Karpas-422 (cell line): ENCODE results near the gene AOC3. TPM values are rescaled to one million over a fixed set of nuclear protein-coding genes. Genes with fewer than 3 reads are reported as not detected.

ENCODE experiments used
- DNase-seq: peaks from one replicate; pipeline ENCODE4 v3.0.0-alpha.2; 2015
- H2AFZ ChIP-seq: fragments of 200-600 bp; sonication (generic); 2 replicates; pipeline ENCODE4 v1.6.1; 2014; ENCODE audit warnings: antibody characterized with exemption, low read length, mixed read lengths
- H3K27ac ChIP-seq: fragments of 200-600 bp; sonication (generic); 2 replicates; pipeline ENCODE4 v1.5.1; 2014; ENCODE audit warnings: mild to moderate bottlenecking, low read length, moderate library complexity
- H3K27me3 ChIP-seq: fragments of 200-600 bp; sonication (generic); 2 replicates; pipeline ENCODE4 v1.6.1; 2014; ENCODE audit warnings: low read length, mixed read lengths
- H3K36me3 ChIP-seq: fragments of 200-600 bp; sonication (generic); 2 replicates; pipeline ENCODE4 v1.6.1; 2014; ENCODE audit warnings: low read length, mixed read lengths; ENCODE audit not compliant: insufficient read depth
- H3K4me1 ChIP-seq: fragments of 200-600 bp; sonication (generic); 2 replicates; pipeline ENCODE4 v1.6.1; 2014; ENCODE audit warnings: mild to moderate bottlenecking, low read length, mixed read lengths
- H3K4me2 ChIP-seq: fragments of 200-600 bp; sonication (generic); 2 replicates; pipeline ENCODE4 v1.6.1; 2014; ENCODE audit warnings: low read length, low read depth, mild to moderate bottlenecking; ENCODE audit not compliant: poor library complexity, severe bottlenecking
- H3K4me3 ChIP-seq: fragments of 200-600 bp; sonication (generic); 2 replicates; pipeline ENCODE4 v1.5.1; 2014; ENCODE audit warnings: mild to moderate bottlenecking, antibody characterized with exemption, low read length, mixed read lengths
- H3K79me2 ChIP-seq: fragments of 200-600 bp; sonication (generic); 2 replicates; pipeline ENCODE4 v1.6.1; 2014; ENCODE audit warnings: mild to moderate bottlenecking, low read length, mixed read lengths
- H3K9ac ChIP-seq: fragments of 200-600 bp; sonication (generic); 2 replicates; pipeline ENCODE4 v1.6.0; 2014; ENCODE audit warnings: low read length
- H3K9me2 ChIP-seq: fragments of 200-600 bp; sonication (generic), shearing (Covaris generic); replicated peaks from 2 replicates; pipeline ENCODE4 v1.6.0; 2014; ENCODE audit warnings: mild to moderate bottlenecking, low read length, moderate library complexity; ENCODE audit not compliant: insufficient read depth
- H3K9me3 ChIP-seq: fragments of 300-700, 200-600 bp; sonication (generic); 2 replicates; pipeline ENCODE4 v1.6.1; 2014; ENCODE audit warnings: low read length, mixed read lengths
- H4K20me1 ChIP-seq: fragments of 200-600 bp; sonication (generic); 2 replicates; pipeline ENCODE4 v1.6.1; 2014; ENCODE audit warnings: mild to moderate bottlenecking, antibody characterized with exemption, low read length, low read depth; ENCODE audit not compliant: insufficient read depth
- small RNA-seq: library from RNA; depleted of rRNA; stranded (forward); fragments of <200 nt; gene quantifications from one replicate; pipeline ENCODE3, GENCODE V24; 2014
- total RNA-seq: library from RNA; depleted of rRNA; stranded (reverse); fragments of >200 nt; shearing (Covaris generic); gene quantifications from 2 replicates; pipeline ENCODE4 v1.2.3, GENCODE V29; 2014; ENCODE audit warnings: low replicate concordance; rRNA removed

Gene AOC3
- total RNA-seq, 1 experiment from 2014 or later = 0.19 TPM

DNA sequence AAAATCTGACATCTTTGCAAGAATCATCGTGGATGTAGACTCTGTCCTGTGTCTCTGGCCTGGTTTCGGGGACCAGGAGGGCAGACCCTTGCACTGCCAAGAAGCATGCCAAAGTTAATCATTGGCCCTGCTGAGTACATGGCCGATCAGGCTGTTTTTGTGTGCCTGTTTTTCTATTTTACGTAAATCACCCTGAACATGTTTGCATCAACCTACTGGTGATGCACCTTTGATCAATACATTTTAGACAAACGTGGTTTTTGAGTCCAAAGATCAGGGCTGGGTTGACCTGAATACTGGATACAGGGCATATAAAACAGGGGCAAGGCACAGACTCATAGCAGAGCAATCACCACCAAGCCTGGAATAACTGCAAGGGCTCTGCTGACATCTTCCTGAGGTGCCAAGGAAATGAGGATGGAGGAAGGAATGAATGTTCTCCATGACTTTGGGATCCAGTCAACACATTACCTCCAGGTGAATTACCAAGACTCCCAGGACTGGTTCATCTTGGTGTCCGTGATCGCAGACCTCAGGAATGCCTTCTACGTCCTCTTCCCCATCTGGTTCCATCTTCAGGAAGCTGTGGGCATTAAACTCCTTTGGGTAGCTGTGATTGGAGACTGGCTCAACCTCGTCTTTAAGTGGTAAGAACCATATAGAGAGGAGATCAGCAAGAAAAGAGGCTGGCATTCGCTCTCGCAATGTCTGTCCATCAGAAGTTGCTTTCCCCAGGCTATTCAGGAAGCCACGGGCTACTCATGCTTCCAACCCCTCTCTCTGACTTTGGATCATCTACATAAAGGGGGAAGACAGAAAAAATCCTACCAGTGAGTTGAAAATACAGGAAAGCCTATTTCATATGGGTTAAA is 49.7 kb downstream of the AOC3 start, which contains the start of gene G6PC1:
Gene G6PC1 (plus strand): TSS at position 340 of the 872 bp plus-strand sequence. CDS start 78 bp downstream, at position 418.
- Histone ChIP-seq H3K79me2 (no peaks in the 10 kb centered on the region), H3K9me3 (no peaks in the 10 kb centered on the region), H2AFZ (no peak within 1 kb of the TSS), H4K20me1 (no peaks in the 10 kb centered on the region), H3K27ac (no peak within 1 kb of the TSS), H3K36me3 (no peaks in the 10 kb centered on the region), H3K4me2 (no peak within 1 kb of the TSS), H3K9ac (no peak within 1 kb of the TSS), H3K4me1 (no peaks in the 10 kb centered on the region), H3K27me3 (no peaks in the 10 kb centered on the region), H3K4me3 (no peak within 1 kb of the TSS), H3K9me2 (no peaks in the 10 kb centered on the region)
- no peak for DNase-seq

DNA sequence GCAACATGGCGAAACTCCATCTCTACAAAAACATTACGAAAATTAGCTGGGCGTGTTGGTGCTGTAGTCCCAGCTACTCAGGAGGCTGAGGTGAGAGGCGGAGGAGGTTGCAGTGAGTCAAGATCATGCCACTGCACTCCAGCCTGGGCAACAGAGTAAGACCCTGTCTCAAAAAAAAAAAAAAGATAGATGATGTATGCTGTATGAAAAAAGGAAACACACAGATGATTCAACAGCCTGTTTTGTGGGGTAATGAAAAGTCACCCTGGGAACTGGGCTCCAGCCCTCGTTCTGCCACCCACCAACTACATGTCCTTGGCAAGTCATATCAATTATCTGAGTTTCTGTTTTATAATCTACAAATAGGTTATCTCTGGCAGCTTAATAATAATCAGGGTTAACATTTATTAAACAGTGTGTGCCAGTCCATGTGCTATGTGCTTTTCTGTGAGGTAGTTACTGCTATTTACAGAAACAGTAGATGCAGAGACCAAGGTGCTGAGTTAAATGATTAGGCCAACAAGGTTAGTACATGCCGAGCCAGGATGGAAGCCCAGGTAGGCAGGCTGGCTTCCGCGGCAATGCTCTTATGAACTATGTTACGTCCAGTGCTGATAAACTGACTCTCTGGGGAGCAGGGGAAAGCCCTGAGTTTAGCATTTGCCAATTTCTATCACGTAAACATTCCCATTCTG is 50.7 kb downstream of the AOC3 start:
- H4K20me1 ChIP-seq = no peaks in the 10 kb centered on the region
- no peaks in the 10 kb centered on the region for H3K9me2 ChIP-seq

DNA sequence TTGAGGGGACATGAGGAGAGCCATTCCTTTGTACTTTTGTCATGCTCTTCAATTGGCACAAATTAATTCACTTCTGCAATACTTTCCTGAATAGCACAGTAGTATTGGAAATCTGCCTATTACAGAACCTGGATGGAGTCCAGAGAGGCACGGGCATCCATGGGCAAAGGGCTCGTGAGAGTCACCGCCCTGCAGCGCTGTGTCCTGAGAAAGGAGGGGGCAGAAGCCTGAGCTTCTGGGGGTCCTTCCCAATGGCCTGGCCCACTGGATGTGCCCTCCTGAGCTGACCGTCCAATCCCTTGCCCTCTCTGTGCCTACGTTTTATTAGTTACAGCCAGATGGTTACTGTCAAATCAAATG is 53.1 kb downstream of the AOC3 start:
- Histone ChIP-seq H3K4me3 (no peak overlapping the region), H3K27ac (no peak overlapping the region), H3K9me2 (no peaks in the 10 kb centered on the region), H3K4me1 (peaks cover 3% of the 10 kb centered on the region), H3K79me2 (no peaks in the 10 kb centered on the region), H3K27me3 (no peaks in the 10 kb centered on the region), H2AFZ (no peak overlapping the region), H3K4me2 (no peak overlapping the region), H4K20me1 (0 out of 2 replicates have a peak, but pooled peaks cover 4% of the 10 kb centered on the region), H3K36me3 (no peaks in the 10 kb centered on the region), H3K9ac (no peak overlapping the region), H3K9me3 (no peaks in the 10 kb centered on the region)
- DNase-seq = no peak

More for the DNA sequence above, 50.7 kb downstream of the AOC3 start:
- H3K27ac ChIP-seq = no peak overlapping the region
- no peaks in the 10 kb centered on the region for H3K36me3 ChIP-seq
- H2AFZ ChIP-seq = no peak overlapping the region
- no peaks in the 10 kb centered on the region for H3K4me1 ChIP-seq
- H3K4me2 ChIP-seq = no peak overlapping the region
- H3K9ac ChIP-seq = no peak overlapping the region
- H3K27me3 ChIP-seq = no peaks in the 10 kb centered on the region
- no peak for DNase-seq
- no peak overlapping the region for H3K4me3 ChIP-seq
- no peaks in the 10 kb centered on the region for H3K9me3 ChIP-seq
- no peaks in the 10 kb centered on the region for H3K79me2 ChIP-seq

DNA sequence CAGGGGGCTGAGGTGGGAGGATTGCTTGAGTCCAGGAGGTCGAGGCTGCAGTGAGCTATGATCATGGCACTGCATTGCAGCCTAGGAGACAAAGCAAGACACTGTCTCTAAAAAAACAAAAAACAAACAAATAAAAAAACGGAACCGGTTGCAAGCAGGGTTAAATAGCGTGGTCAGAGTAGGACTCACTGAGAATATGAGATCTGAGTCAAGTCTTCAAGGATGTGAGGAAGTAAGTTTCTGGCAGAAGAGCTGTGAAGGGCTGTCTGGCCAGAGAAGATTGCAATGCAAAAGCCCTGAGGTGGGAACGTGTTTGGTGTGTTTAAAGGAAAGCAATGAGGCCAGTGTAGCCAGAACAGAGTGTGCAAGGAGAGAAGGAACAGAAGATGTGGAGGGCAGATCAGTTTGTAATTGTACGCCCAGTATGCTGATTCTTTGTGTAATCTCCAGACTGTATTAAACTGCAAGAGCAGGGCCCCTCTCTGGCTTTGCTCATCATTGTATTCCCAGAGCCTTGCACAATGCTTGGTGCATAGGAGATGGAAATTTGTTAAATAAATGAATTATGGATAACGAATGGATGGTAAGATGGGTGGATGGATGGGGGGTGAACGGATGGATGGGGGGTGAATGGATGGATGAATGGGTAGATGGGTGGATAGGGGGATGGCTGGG is 55.9 kb downstream of the AOC3 start:
- Histone ChIP-seq H3K79me2 (no peaks in the 10 kb centered on the region), H3K4me2 (no peak overlapping the region), H3K9me2 (no peaks in the 10 kb centered on the region), H3K9ac (no peak overlapping the region), H2AFZ (no peak overlapping the region), H3K9me3 (no peaks in the 10 kb centered on the region), H3K4me3 (no peak overlapping the region), H3K36me3 (no peaks in the 10 kb centered on the region), H3K27ac (no peak overlapping the region), H3K27me3 (no peaks in the 10 kb centered on the region), H3K4me1 (peaks cover 3% of the 10 kb centered on the region), H4K20me1 (0 out of 2 replicates have a peak, but pooled peaks cover 4% of the 10 kb centered on the region)
- DNase-seq = no peak

Small RNA genes within 50 kb of the gene (small RNA-seq; reads per million reads assigned to genes)
- gene MIR6781 = not detected
- not detected for gene RNU6-287P

Other genes starting within 250 kb of the AOC3 start
- gene RETREG3, start 241.8 kb upstream of the AOC3 start, total RNA-seq = 37.4 and 39.5 TPM in 2 replicates
- gene TUBG1, start 241.5 kb upstream of the AOC3 start, total RNA-seq = 27.4 and 47.6 TPM in 2 replicates
- gene TUBG2, start 191.9 kb upstream of the AOC3 start, total RNA-seq = 15.3 and 17.5 TPM in 2 replicates
- gene PLEKHH3, start 174.2 kb upstream of the AOC3 start, total RNA-seq = 6.7 and 7.0 TPM in 2 replicates
- 0.22 TPM in 1 of 2 replicates, not detected in the other for gene CCR10, start 169.4 kb upstream of the AOC3 start, total RNA-seq
- gene CNTNAP1, start 168.7 kb upstream of the AOC3 start, total RNA-seq = 0.19 and 0.65 TPM in 2 replicates
- gene EZH1, start 106.2 kb upstream of the AOC3 start, total RNA-seq = 38.0 and 52.6 TPM in 2 replicates
- gene RAMP2, start 90.0 kb upstream of the AOC3 start, total RNA-seq = not detected in 2 replicates
- 43.9 and 54.0 TPM in 2 replicates for gene VPS25, start 77.8 kb upstream of the AOC3 start, total RNA-seq
- gene WNK4, start 70.6 kb upstream of the AOC3 start, total RNA-seq = 0.76 and 3.3 TPM in 2 replicates
- 63.9 and 64.1 TPM in 2 replicates for gene COA3, start 52.5 kb upstream of the AOC3 start, total RNA-seq
- gene CNTD1, start 52.3 kb upstream of the AOC3 start, total RNA-seq = not detected in 2 replicates
- 117 and 136 TPM in 2 replicates for gene BECN1, start 26.9 kb upstream of the AOC3 start, total RNA-seq
- 73.4 and 88.7 TPM in 2 replicates for gene PSME3, start 17.8 kb upstream of the AOC3 start, total RNA-seq
- gene AOC2, start 6.6 kb upstream of the AOC3 start, total RNA-seq = 0.67 and 1.5 TPM in 2 replicates
- not detected in 2 replicates for gene G6PC1, start 49.6 kb downstream of the AOC3 start, total RNA-seq
- gene AARSD1, start 113.3 kb downstream of the AOC3 start, total RNA-seq = 17.7 and 38.9 TPM in 2 replicates
- gene PTGES3L, start 128.9 kb downstream of the AOC3 start, total RNA-seq = 0.11 and 0.45 TPM in 2 replicates
- 9.2 and 16.6 TPM in 2 replicates for gene RUNDC1, start 129.4 kb downstream of the AOC3 start, total RNA-seq
- 1,746 and 2,567 TPM in 2 replicates for gene RPL27, start 147.2 kb downstream of the AOC3 start, total RNA-seq
- 19.1 and 27.2 TPM in 2 replicates for gene IFI35, start 155.6 kb downstream of the AOC3 start, total RNA-seq
- gene VAT1, start 171.2 kb downstream of the AOC3 start, total RNA-seq = 45.7 and 55.1 TPM in 2 replicates
- 0.30 and 0.36 TPM in 2 replicates for gene RND2, start 174.0 kb downstream of the AOC3 start, total RNA-seq